ENCODE data around the gene CHAC2.

- TF ChIP-seq YY1 (IDR thresholded peaks at IDR 0.05; ENCODE audit: insufficient read depth, insufficient read length) = no peak
- no peak for TF ChIP-seq SUZ12 (IDR thresholded peaks at IDR 0.05; ENCODE audit: extremely low read depth, insufficient read depth, insufficient read length)
- no peak for TF ChIP-seq ZNF274 (IDR thresholded peaks at IDR 0.05; ENCODE audit: low read depth, low read length)
Observed at GRCh38 chr2:53820048-53820447, 52.4 kb downstream of the CHAC2 start.
